Middle frontal gyrus (tissue), 1 donor: ENCODE data around the gene APLN.

Experiments
- DNase-seq: peaks from one replicate; pipeline ENCODE4 v3.0.0-alpha.2; 2015; ENCODE audit warnings: low spot score; ENCODE audit errors: extremely low spot score

Gene APLN

GRCh38 chrX:129654652-129655546 is at the start of gene APLN:
APLN (minus strand) TSS chrX:129654956; CDS start chrX:129654630, 326 bp downstream.
- no peak for DNase-seq

- no peak for DNase-seq
These were observed 49.7 kb upstream of the APLN start for GRCh38 chrX:129704491-129704890.

GRCh38 chrX:129701624-129702069 is 46.9 kb upstream of the APLN start:
- DNase-seq, result no peak

- DNase-seq, result no peak
These were observed 45.8 kb upstream of the APLN start for GRCh38 chrX:129700536-129700935.

- DNase-seq, result no peak
These were observed 43.4 kb upstream of the APLN start for GRCh38 chrX:129698150-129698549.

GRCh38 chrX:129697204-129697829 is 42.6 kb upstream of the APLN start:
- no peak for DNase-seq

- DNase-seq, result no peak
These were observed 41.9 kb upstream of the APLN start for GRCh38 chrX:129696463-129697155.

- DNase-seq, result no peak
These were observed 41.2 kb upstream of the APLN start for GRCh38 chrX:129695937-129696336.

- no peak for DNase-seq
These were observed 40.8 kb upstream of the APLN start for GRCh38 chrX:129695535-129695934.

- DNase-seq, result no peak
These were observed 40.0 kb upstream of the APLN start for GRCh38 chrX:129694805-129695204.

- DNase-seq, result no peak
These were observed 38.6 kb upstream of the APLN start for GRCh38 chrX:129693354-129693753.

- no peak for DNase-seq
These were observed 35.7 kb upstream of the APLN start for GRCh38 chrX:129690435-129690834.

GRCh38 chrX:129689796-129690195 is 35.0 kb upstream of the APLN start:
- no peak for DNase-seq

GRCh38 chrX:129688097-129688496 is 33.3 kb upstream of the APLN start:
- DNase-seq, result no peak

GRCh38 chrX:129686422-129686948 is 31.7 kb upstream of the APLN start:
- no peak for DNase-seq

GRCh38 chrX:129682979-129683378 is 28.2 kb upstream of the APLN start:
- DNase-seq, result no peak

GRCh38 chrX:129679901-129680300 is 25.1 kb upstream of the APLN start:
- no peak for DNase-seq

GRCh38 chrX:129678614-129679195 is 23.9 kb upstream of the APLN start:
- no peak for DNase-seq

GRCh38 chrX:129667412-129667811 is 12.7 kb upstream of the APLN start:
- DNase-seq, result no peak

GRCh38 chrX:129665916-129666644 is 11.3 kb upstream of the APLN start:
- no peak for DNase-seq

- DNase-seq, result no peak
These were observed 8.4 kb upstream of the APLN start for GRCh38 chrX:129663171-129663570.
